Kidney tubule cell (primary cell): Measurements from ENCODE around the gene DLX6.

Source experiments
- DNase-seq: peaks from one replicate; pipeline ENCODE4 v3.0.0-alpha.2; 2018; ENCODE audit warnings: low spot score

The DLX6 gene

GRCh38 chr7:97005183-97006054 is at the start of gene DLX6:
Gene DLX6, plus strand, starts transcription at chr7:97005553. Its CDS starts 425 bp downstream, at chr7:97005978.
- DNase-seq, result no peak

- no peak for DNase-seq
These were observed 46.2 kb upstream of the DLX6 start for GRCh38 chr7:96959135-96959534.

GRCh38 chr7:96962221-96962885 is 43.0 kb upstream of the DLX6 start:
- no peak for DNase-seq

GRCh38 chr7:96968981-96969380 is 36.4 kb upstream of the DLX6 start:
- no peak for DNase-seq

- DNase-seq, result no peak
These were observed 34.6 kb upstream of the DLX6 start for GRCh38 chr7:96970739-96971138.

- no peak for DNase-seq
These were observed 31.4 kb upstream of the DLX6 start for GRCh38 chr7:96973986-96974385.

- no peak for DNase-seq
These were observed 29.2 kb upstream of the DLX6 start for GRCh38 chr7:96976106-96976505.

- no peak for DNase-seq
These were observed 27.9 kb upstream of the DLX6 start for GRCh38 chr7:96977445-96977844.

GRCh38 chr7:96979551-96980276 is 25.6 kb upstream of the DLX6 start:
- no peak for DNase-seq

- peak; percentile 11 for DNase-seq
These were observed 22.8 kb upstream of the DLX6 start for GRCh38 chr7:96982586-96982985.

GRCh38 chr7:96985992-96986391 is 19.4 kb upstream of the DLX6 start:
- no peak for DNase-seq

GRCh38 chr7:96986901-96987300 is 18.5 kb upstream of the DLX6 start:
- no peak for DNase-seq

- no peak for DNase-seq
These were observed 17.6 kb upstream of the DLX6 start for GRCh38 chr7:96987719-96988118.

GRCh38 chr7:96989241-96989858 is 16.0 kb upstream of the DLX6 start:
- no peak for DNase-seq

- no peak for DNase-seq
These were observed 15.5 kb upstream of the DLX6 start for GRCh38 chr7:96989859-96990317.

GRCh38 chr7:96991546-96992191 is 13.7 kb upstream of the DLX6 start:
- no peak for DNase-seq

GRCh38 chr7:96992192-96993005 is 13.0 kb upstream of the DLX6 start:
- no peak for DNase-seq

GRCh38 chr7:96993094-96993865 is 12.1 kb upstream of the DLX6 start:
- no peak for DNase-seq

- no peak for DNase-seq
These were observed 11.4 kb upstream of the DLX6 start for GRCh38 chr7:96993980-96994379.
